GM12872 (cell line): ENCODE results near the gene COL9A3.

Source experiments
- TF ChIP-seq, protein P1 (sequence below): IDR thresholded peaks from 3 replicates; pipeline ENCODE4 v1.5.1; 2011; ENCODE audit warnings: low read depth, mild to moderate bottlenecking, low read length, moderate library complexity; ENCODE audit not compliant: insufficient read depth

COL9A3 gene

DNA sequence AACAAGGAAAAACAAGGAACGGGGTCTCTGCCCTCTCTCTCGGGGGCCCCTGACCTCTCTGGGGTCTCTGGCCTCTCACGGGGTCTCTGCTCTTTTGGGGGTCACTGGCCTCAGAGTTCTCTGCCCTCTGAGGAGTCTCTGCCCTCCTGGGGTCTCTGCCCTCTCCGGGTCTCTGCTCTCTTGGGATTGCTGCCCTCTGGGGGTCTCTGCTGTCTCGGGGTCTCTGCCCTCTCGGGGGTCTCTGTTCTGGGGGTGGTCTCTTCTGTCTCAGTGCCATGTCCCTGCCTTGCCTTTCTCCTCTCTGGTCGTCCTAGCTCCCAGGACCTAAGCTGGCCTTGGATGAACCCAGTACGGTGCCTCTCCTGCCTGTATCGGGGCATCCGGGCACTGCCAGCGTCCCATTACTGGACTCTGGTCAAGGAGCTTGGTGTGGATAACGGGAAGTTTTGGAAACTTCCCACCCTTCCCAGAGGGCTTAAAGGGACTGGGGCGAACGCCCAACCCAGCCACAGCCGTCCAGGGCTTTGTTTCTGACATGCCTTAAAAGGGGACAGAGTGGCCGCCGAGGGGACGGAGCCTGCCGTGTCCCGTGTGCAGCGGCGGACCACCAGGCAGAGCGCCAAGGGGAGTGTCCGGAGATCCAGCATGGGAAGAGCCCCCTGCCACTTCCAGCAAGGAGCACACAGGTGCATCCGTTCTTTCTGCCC lies 45.3 kb upstream of the COL9A3 start:
- TF ChIP-seq, protein P1, sequence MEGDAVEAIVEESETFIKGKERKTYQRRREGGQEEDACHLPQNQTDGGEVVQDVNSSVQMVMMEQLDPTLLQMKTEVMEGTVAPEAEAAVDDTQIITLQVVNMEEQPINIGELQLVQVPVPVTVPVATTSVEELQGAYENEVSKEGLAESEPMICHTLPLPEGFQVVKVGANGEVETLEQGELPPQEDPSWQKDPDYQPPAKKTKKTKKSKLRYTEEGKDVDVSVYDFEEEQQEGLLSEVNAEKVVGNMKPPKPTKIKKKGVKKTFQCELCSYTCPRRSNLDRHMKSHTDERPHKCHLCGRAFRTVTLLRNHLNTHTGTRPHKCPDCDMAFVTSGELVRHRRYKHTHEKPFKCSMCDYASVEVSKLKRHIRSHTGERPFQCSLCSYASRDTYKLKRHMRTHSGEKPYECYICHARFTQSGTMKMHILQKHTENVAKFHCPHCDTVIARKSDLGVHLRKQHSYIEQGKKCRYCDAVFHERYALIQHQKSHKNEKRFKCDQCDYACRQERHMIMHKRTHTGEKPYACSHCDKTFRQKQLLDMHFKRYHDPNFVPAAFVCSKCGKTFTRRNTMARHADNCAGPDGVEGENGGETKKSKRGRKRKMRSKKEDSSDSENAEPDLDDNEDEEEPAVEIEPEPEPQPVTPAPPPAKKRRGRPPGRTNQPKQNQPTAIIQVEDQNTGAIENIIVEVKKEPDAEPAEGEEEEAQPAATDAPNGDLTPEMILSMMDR: no peak

DNA sequence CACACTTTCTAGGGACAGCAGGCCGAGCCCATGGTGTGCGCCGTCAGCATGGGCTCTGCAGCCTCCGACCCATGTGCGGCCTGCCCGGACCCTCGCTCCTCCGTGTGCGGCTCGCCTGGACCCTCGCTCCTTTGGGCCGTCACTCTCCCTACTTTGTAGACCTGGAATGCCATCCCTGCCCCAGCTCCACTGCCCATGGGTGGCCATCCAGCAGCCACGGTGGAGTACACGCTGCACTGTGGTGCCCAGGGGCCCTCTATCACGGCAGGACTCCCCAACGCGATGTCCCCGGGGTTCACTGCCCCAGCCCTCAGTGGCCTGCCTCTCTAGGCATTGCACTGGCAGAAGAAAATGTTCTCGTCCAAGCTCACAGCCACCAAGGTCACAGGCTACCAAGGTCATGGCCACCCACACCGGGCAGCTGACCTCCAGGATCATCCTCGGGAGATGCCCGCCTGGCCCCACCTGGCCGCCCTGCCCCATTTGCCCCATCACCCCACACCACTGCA lies 44.7 kb upstream of the COL9A3 start:
- TF ChIP-seq, protein P1: no peak

DNA sequence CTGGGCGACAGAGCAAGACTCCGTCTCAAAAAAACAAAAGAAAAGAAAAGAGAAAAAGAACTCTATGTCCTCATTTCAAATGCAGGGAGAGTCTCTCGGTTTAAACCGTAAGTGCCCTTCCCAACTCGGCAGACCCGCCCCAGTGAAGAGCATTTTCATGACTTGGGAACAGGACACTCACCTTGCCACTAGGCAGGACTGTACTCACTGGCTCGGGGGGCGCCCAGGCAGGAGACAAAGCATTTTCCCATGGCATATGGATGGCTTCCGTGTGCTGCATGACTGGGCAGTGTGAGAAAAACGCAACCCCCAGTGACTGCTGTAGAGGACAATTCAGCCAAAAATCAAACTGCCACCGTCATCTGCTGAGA lies 44.2 kb upstream of the COL9A3 start:
- TF ChIP-seq, protein P1: no peak

DNA sequence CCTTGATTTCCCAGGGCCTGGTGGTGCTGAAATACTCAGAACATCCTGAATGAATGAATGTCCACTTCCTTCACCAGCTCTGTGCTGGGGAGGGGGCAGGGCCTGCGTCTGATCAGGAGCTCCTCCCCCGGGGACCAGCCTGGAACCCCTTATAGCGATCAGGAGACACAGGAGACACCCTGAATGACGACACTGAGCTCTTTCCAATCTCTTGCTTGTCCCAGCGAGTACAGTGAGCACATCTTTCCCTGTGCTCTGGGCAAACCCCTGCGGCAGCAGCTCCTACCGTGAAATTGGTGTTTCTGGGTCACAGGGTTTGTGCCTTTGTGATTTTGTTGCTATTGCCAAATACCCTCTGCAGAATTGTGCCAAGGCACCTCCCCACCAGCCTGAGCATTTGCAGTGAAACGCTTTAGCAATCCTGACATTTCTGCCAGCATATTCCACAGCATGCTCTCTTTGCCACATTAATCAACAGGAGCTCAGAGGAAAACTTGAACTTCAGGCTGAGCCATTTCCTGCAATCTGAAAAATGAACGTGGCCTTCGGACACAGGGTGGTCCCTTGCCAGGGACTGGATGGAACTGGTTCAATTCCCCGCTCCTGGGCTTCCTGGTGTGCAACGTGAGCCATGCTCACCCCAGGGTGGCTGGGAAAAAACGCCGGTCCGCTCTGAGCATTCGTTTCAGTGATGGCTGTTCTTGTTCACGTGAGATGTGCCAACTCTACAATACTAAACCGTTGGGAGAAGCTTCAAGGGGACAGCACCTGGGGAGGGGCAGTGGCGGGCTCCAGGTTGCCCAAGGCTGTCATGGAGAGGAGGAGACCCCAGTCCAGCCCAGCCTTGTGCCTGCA lies 43.6 kb upstream of the COL9A3 start:
- TF ChIP-seq, protein P1: no peak

DNA sequence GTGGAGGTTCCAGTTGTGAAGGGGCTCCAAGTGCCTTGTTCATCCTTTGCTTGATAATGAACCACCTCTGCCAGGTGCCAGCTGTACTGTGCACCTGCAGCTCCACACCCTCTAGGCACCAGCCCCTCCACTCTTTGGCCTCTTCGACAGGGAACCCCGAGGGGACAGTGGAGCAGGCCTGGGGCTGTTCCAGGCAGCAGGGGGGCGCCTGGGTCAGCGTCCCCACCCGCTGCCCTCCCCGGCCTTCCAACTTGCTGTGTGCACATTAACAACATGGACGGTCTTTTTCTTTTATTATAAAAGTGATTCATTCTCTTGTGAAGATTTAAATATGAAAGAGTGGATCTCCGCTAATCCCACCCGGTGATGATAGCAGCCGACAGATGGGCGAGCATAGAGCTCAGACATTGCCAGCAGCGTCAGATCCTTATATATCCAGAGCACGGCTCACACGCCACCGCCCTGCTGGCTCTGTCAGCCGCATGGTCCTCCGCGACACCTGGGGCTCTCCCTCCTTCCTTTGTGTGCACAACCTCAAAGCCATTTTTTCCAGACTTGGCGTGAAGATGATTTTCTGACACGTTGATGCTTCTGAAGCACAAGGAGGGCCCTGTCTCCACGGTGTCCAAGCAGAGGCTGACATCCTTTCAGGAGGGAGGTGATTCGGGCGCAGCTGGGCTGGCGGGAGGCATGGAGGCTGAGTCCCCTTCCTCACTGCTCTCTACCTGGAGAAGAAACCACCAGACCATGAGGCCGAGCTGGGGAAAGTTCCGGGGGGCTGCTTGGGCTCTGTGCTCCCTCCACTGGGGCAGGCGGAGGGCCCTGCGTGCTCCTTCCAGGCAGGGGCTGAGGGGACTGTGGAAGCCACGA lies 42.8 kb upstream of the COL9A3 start:
- TF ChIP-seq, protein P1: no peak

DNA sequence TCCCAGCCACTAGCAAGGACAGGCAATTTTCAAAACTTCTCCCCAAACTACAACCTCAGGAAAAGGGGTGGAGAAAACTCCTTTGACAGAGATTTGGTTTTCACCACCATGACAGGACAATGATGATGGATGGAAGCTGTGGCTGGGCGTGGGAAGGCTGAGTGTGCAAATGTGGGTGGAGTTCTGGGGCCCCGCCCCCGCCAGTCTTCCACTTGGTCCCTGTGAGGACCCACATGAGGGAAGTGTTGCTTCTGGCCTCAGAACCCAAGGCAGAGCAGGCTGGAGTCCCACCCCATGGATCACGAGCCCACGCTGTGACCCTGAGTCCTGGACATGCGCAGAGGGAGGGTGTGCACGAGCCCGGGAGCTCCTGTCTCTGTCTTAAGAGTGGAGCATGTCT lies 42.1 kb upstream of the COL9A3 start:
- TF ChIP-seq, protein P1: no peak

DNA sequence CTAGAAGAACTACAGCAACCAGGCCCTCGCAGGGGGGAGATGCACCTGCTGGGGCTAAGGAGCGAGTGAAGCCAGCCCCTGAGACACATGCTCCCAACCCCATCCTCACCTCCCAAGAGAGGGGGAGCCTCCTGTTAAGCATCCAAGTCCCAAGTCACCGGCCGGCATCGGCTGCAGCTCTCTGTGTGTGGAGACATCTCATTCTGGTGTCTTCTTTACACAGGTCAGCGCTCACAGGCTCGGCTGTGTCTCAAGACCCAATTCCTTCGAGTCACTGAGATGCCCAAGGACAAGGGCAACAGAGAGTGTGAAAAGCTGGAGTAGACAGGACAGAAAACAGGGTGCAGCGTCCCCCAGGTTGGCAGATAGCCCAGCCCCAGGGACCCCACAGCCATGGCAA lies 41.6 kb upstream of the COL9A3 start:
- TF ChIP-seq, protein P1: no peak
